RPMI8226 (cell line): Measurements from ENCODE around the gene ACTC1.

ENCODE experiments used
- DNase-seq: peaks from one replicate; pipeline ENCODE4 v3.0.0-alpha.2; 2015

Gene ACTC1

DNA sequence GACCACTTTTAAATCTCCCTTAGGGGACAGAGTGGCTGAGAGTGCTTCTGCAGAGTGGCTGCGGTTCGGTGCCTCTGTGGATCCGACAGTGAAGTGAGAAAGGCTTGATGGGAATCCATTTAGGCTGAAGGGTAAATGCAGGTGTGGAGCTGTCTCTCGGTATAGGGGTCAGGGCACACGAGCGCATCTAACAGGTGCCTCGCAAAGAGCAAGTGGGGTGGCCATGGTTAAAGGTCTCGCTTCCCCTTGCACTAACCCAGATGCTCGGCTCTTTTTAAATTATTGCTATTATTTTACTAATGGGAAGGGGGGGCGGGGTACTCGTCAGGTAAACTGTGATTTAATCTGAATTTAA is 40.0 kb downstream of the ACTC1 start:
- no peak for DNase-seq

GRCh38 chr15:34754674-34755418 is 40.5 kb downstream of the ACTC1 start, which contains the start of gene GJD2:
Gene GJD2 (minus strand): TSS chr15:34754998. CDS start chr15:34754488, 510 bp downstream.
- DNase-seq = no peak

GRCh38 chr15:34754171-34754601 is 41.2 kb downstream of the ACTC1 start:
- DNase-seq = no peak

DNA sequence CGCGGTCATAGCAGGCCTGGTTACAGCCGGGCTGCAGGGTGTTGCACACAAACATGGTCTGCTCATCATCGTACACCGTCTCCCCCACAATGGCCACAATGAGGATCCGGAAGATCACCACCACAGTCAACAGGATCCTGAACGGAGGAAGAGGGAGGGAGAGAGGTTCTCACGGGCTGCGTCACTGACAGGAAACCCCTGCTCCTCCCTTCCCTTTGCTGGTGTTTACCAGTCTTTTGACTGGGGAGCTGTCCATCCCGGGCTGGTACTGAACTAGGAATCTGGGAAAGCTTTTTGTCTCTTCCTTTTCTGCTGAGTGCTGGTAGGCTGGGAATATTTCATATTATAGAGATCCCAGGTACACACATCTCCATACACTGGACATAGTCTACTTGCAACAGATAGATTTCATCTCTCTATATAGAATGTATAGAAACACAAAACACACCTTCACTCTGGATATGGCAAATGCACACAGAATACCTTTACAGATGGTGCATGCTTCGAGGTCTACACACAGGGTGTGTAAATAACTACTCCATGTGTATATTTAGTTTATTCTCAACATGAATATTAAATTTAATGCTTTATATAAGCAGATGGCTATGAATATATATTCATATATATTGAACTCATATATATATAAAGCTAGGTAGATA is 42.0 kb downstream of the ACTC1 start:
- DNase-seq = no peak

DNA sequence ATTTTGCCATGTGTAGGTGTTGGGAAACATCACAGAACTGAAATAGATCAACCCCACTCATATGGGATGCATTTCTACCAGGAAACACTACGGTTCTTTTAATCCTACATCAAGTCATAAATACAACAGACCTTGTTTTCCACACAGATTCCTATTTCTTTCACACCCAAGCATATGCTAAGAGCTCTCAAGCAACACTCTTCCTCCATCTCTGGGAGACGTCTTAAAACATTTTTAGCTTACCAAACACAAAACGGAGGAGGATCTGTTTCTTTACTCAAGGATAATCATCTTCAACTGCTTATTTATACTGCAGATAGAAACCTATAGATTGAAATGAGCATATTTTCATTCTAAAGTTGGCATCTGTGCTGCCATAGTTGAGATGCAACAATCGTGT is 45.7 kb downstream of the ACTC1 start:
- no peak for DNase-seq
